K562 (cell line): ENCODE results near the gene ZNF362. TPM values are rescaled to one million over a fixed set of nuclear protein-coding genes. Genes with fewer than 3 reads are reported as not detected.

Source experiments
- ATAC-seq: fragments of 200-7000 bp; cut with Tn5 transposase; 3 replicates; pipeline ENCODE4 v1.9.1; 2020; ENCODE audit warnings: moderate library complexity
- BruUV-seq: library from RNA; stranded (reverse); fragments of 400-500 nt; replicated peaks from 2 replicates; lab custom pipeline; 2021; lab: Mats Ljungman, UMichigan
- CTCF ChIA-PET: fragments of 300-600 bp; formaldehyde crosslinking; extraction: SDS; loops from one replicate; lab custom pipeline; 2021; ENCODE audit warnings: low intra/inter-chr PET ratio; lab: Yijun Ruan, JAX
- POLR2A ChIA-PET: fragments of 300-600, 350-650 bp; sonication (Branson Sonifier 250); formaldehyde crosslinking; extraction: SDS; loops from one replicate; lab custom pipeline; 2021; ENCODE audit warnings: antibody characterized with exemption, inconsistent platforms; lab: Yijun Ruan, JAX
- DNase-seq, 4 experiments: peaks; one replicate each; pipeline versions ENCODE4 v3.0.0 to v3.0.0-alpha.2; 2011 to 2018; ENCODE audit warnings: low spot score in 3 of 4, mixed read lengths in 3 of 4; ENCODE audit errors: extremely low read depth in 1 of 4
- FAIRE-seq: peaks from 2 replicates; lab custom pipeline; 2011; peaks lifted over from hg19 to GRCh38; lab: Jason Lieb, UNC
- H2AFZ ChIP-seq: 2 replicates; pipeline ENCODE4 v1.6.0; 2011; ENCODE audit warnings: low read depth, low read length, control low read depth, inconsistent platforms
- H3K27ac ChIP-seq: fragments of 200-600 bp; 3 replicates; pipeline ENCODE4 v1.8.0; 2011; ENCODE audit warnings: low read depth, mild to moderate bottlenecking, control low read depth, inconsistent platforms, low read length, moderate library complexity, mixed read lengths; ENCODE audit errors: extremely low read depth
- H3K27me3 ChIP-seq, 2 experiments: fragments of 300-600 bp in 1 of 2; 2 replicates in 1 of 2; 3 replicates in 1 of 2; pipeline versions ENCODE4 v1.6.0 to v1.8.0; 2011; ENCODE audit warnings: inconsistent platforms in 2 of 2, low read length in 2 of 2, mild to moderate bottlenecking in 1 of 2, mixed read lengths in 1 of 2, moderate library complexity in 1 of 2; ENCODE audit not compliant: control insufficient read depth in 2 of 2, insufficient read depth in 2 of 2
- H3K36me3 ChIP-seq: fragments of 300-600 bp; 3 replicates; pipeline ENCODE4 v1.8.0; 2011; ENCODE audit warnings: mild to moderate bottlenecking, low read length, inconsistent platforms; ENCODE audit not compliant: control insufficient read depth, insufficient read depth
- H3K4me1 ChIP-seq, 2 experiments: fragments of 200-600 bp in 1 of 2; replicated peaks in 1 of 2; 2 replicates in 1 of 2; 3 replicates in 1 of 2; pipeline versions ENCODE4 v1.5.1 to v1.8.0; 2011; ENCODE audit warnings: inconsistent platforms in 2 of 2, low read length in 2 of 2, mild to moderate bottlenecking in 1 of 2, mixed read lengths in 1 of 2, moderate library complexity in 1 of 2; ENCODE audit not compliant: control insufficient read depth in 2 of 2, insufficient read depth in 2 of 2
- H3K4me2 ChIP-seq: 2 replicates; pipeline ENCODE4 v1.6.1; 2011; ENCODE audit warnings: low read length, control low read depth, inconsistent platforms, mixed read lengths; ENCODE audit not compliant: insufficient read depth
- H3K4me3 ChIP-seq: fragments of 200-600 bp; sonication (generic), shearing (Covaris generic); 2 replicates; pipeline ENCODE4 v1.5.1; 2016; ENCODE audit warnings: control low read depth, inconsistent platforms
- H3K79me2 ChIP-seq: fragments of 200-600 bp; 3 replicates; pipeline ENCODE4 v1.8.0; 2011; ENCODE audit warnings: low read length, inconsistent platforms; ENCODE audit not compliant: control insufficient read depth, insufficient read depth
- H3K9ac ChIP-seq, 2 experiments: 2 replicates each; pipeline versions ENCODE4 v1.6.0 to v1.6.1; 2011; ENCODE audit warnings: low read depth in 2 of 2, low read length in 2 of 2, control low read depth in 1 of 2, inconsistent platforms in 1 of 2, mild to moderate bottlenecking in 1 of 2, mixed read lengths in 1 of 2; ENCODE audit not compliant: insufficient read depth in 1 of 2
- H3K9me1 ChIP-seq: one replicate; pipeline ENCODE4 v1.6.0; 2011; ENCODE audit warnings: inconsistent platforms, mild to moderate bottlenecking, low read length, moderate library complexity; ENCODE audit not compliant: control insufficient read depth, insufficient read depth
- H3K9me3 ChIP-seq: replicated peaks from 2 replicates; pipeline ENCODE4 v1.5.1; 2011; ENCODE audit warnings: low read depth, low read length, inconsistent platforms; ENCODE audit not compliant: control insufficient read depth, insufficient read depth
- H4K20me1 ChIP-seq: replicated peaks from 2 replicates; pipeline ENCODE4 v1.6.1; 2011; ENCODE audit warnings: low read length, inconsistent platforms, mixed read lengths; ENCODE audit not compliant: control insufficient read depth, insufficient read depth
- CREB3 ChIP-seq: fragments of 450-650 bp; conservative IDR thresholded peaks from 2 replicates; pipeline ENCODE4 v1.6.1; 2016; ENCODE audit warnings: missing genetic modification characterization, low read depth, mild to moderate bottlenecking, missing compliant biosample characterization, moderate library complexity
- CTCFL ChIP-seq: IDR thresholded peaks from 2 replicates; pipeline ENCODE4 v1.6.1; 2011; ENCODE audit warnings: borderline replicate concordance, low read depth, mild to moderate bottlenecking, moderate library complexity, low read length; ENCODE audit not compliant: insufficient read depth, poor library complexity, severe bottlenecking
- MAZ ChIP-seq, 2 experiments: fragments of 450-650 bp in 1 of 2; sonication (generic) in 1 of 2; formaldehyde crosslinking; IDR thresholded peaks in 1 of 2; conservative IDR thresholded peaks in 1 of 2; 2 replicates each; pipeline versions ENCODE4 v1.4.0 to v1.5.0; 2020; ENCODE audit warnings: mild to moderate bottlenecking in 1 of 2, missing genetic modification reagents in 1 of 2
- PHF21A ChIP-seq: fragments of 450-650 bp; IDR thresholded peaks from 2 replicates; pipeline ENCODE4 v1.6.1; 2017; ENCODE audit warnings: low read depth, borderline replicate concordance
- PTRF ChIP-seq: fragments of 450-650 bp; IDR thresholded peaks from 2 replicates; pipeline ENCODE4 v1.6.1; 2016; ENCODE audit warnings: mild to moderate bottlenecking, missing genetic modification characterization, missing compliant biosample characterization
- SAFB2 ChIP-seq: fragments of 200-400 bp; formaldehyde crosslinking; IDR thresholded peaks from 2 replicates; pipeline ENCODE4 v1.6.1; 2018; ENCODE audit warnings: borderline replicate concordance, low read length, low read depth, moderate library complexity; ENCODE audit not compliant: severe bottlenecking
- SMARCB1 ChIP-seq: IDR thresholded peaks from 2 replicates; pipeline ENCODE4 v1.6.1; 2011; ENCODE audit warnings: improper control_type of control experiment, low read depth; ENCODE audit not compliant: insufficient read length
- STAG1 ChIP-seq: sonication (generic); formaldehyde crosslinking; IDR thresholded peaks from 2 replicates; pipeline ENCODE4 v1.5.0; 2020; ENCODE audit warnings: missing genetic modification reagents, borderline replicate concordance
- TGIF2 ChIP-seq: sonication (generic); formaldehyde crosslinking; IDR thresholded peaks from 2 replicates; pipeline ENCODE4 v1.8.1; 2022; ENCODE audit warnings: mild to moderate bottlenecking, missing genetic modification reagents, moderate library complexity
- ZFP36 ChIP-seq: fragments of 150-350 bp; IDR thresholded peaks from 2 replicates; pipeline ENCODE4 v1.6.1; 2018; ENCODE audit warnings: low read length, low read depth; ENCODE audit not compliant: partially characterized antibody
- ZNF316 ChIP-seq: fragments of 450-650 bp; IDR thresholded peaks from 2 replicates; pipeline ENCODE4 v1.6.1; 2016
- ZNF384 ChIP-seq: IDR thresholded peaks from 2 replicates; pipeline ENCODE4 v1.6.1; 2012; ENCODE audit warnings: low read depth, low read length, improper control_type of control experiment
- WGBS: fragments of 100-300 bp; shearing (Covaris generic); methylation state at CpG from one replicate; pipeline ENCODE4 v1.1.6; 2016; ENCODE audit warnings: low coverage, mixed read lengths; ENCODE audit not compliant: insufficient coverage; ENCODE audit errors: missing lambda C conversion rate; 5-methylcytosine and 5-hydroxymethylcytosine counted together
- in situ Hi-C: fragments of 300-500 bp; cut with MboI; formaldehyde crosslinking; loops from 4 replicates; pipeline ENCODE4 v1.15.0; 2018; ENCODE audit warnings: inconsistent platforms, mixed read lengths
- intact Hi-C: fragments of 100-400 bp; cut with micrococcal nuclease; formaldehyde crosslinking; loops from 2 replicates; pipeline ENCODE4 v1.14.2; 2022
- polyA plus RNA-seq, 8 experiments: library from polyadenylated mRNA; depleted of rRNA in 4 of 8; stranded (reverse) in 5 of 8; unstranded in 3 of 8; fragments of >200 nt; fragmentation: Nextera tagmentation in 2 of 8; fragmentation: Illumina TruSeq in 1 of 8; extraction: Ambion mirVana in 2 of 8; extraction: Trizol in 1 of 8; gene quantifications; 2 replicates each; pipeline versions ENCODE4 v1.2.1 to v1.2.3, GENCODE V29; 2011 to 2014; ENCODE audit warnings: inconsistent platforms in 1 of 8, missing spikeins in 1 of 8
- total RNA-seq, 7 experiments: library from RNA; depleted of rRNA in 6 of 7; stranded (reverse); fragments of >200 nt in 6 of 7; fragmentation: Illumina TruSeq in 2 of 7; extraction: Trizol in 2 of 7; gene quantifications; 2 replicates each; pipeline versions ENCODE4 v1.2.1 to v1.2.3, GENCODE V29; 2011 to 2021; ENCODE audit warnings: low replicate concordance in 1 of 7

The ZNF362 gene
- total and polyA plus RNA-seq, 9 of the 15 experiments (the other 6 are each of a cell fraction or from before 2014, with no cell fraction given), result 0.01 to 1.1 (median 0.35) TPM; not detected in 1

- Histone ChIP-seq H2AFZ (no peak overlapping the region), H3K4me2 (no peak overlapping the region), H3K9ac (no peak overlapping the region), H3K27me3 (peaks cover 0 to 25% of the 10 kb centered on the region in 2 experiments; a peak in 4 of 5 replicates), H4K20me1 (0 out of 2 replicates have a peak, but pooled peaks cover 4% of the 10 kb centered on the region), H3K9me3 (no peaks in the 10 kb centered on the region), H3K27ac (no peak overlapping the region), H3K36me3 (no peaks in the 10 kb centered on the region), H3K4me3 (no peak overlapping the region), H3K9me1 (no peaks in the 10 kb centered on the region), H3K79me2 (no peaks in the 10 kb centered on the region), H3K4me1 (peaks cover 0 to 6% of the 10 kb centered on the region in 2 experiments; a peak in 1 of 5 replicates)
- POLR2A ChIA-PET, result interaction anchor here (1.3 kb wide), 1 partner anchor 22 kb away, joined by 4 read pairs; the partner anchor contains the start of gene A3GALT2
- ATAC-seq (peak; percentile 91), FAIRE-seq (peak; percentile 92), DNase-seq (peak; percentile 79 to 86 (median 83))
- 23% methylated on average over 18 of the region's 18 CpGs for WGBS
- CTCF ChIA-PET, result interaction anchor here (0.6 kb wide), 1 partner anchor 849 kb away, joined by 3 read pairs; no protein-coding TSS in a partner anchor
- intact Hi-C loops (loop anchor here (1.0 to 10.0 kb wide), 2 partner anchors 80 to 164 kb away; no protein-coding TSS in a partner anchor), in situ Hi-C loops (loop anchor here (5.0 to 10.0 kb wide), 3 partner anchors 69 to 314 kb away; no protein-coding TSS in a partner anchor)
- BruUV-seq, result no TSS peak
- TF ChIP-seq SMARCB1 (no peak), ZFP36 (peak; percentile 97), ZNF316 (peak; percentile 80), TGIF2 (CRISPR knock-in tag) (no peak), SAFB2 (no peak), MAZ (CRISPR knock-in tag; conservative IDR thresholded peaks at IDR 0.05 in 1 of 2, IDR thresholded peaks at IDR 0.05 in 1 of 2) (0 out of 4 replicates have a peak, but pooled peaks of 1 of the 2 experiments have one; percentile 15), STAG1 (0 out of 2 replicates have a peak, but pooled peaks have one; percentile 16), PTRF (tag) (no peak), PHF21A (no peak), ZNF384 (no peak), CREB3 (no peak), CTCFL (no peak)
These were observed 42.5 kb downstream of the ZNF362 start for GRCh38 chr1:33298623-33299277.
